Mesenteric fat pad (tissue), 1 donor: ENCODE results near the gene EPB41L4A. TPM values are rescaled to one million over a fixed set of nuclear protein-coding genes. Genes with fewer than 3 reads are reported as not detected.
"Not testable (repeated sequence)": the region's sequence is repeated elsewhere in the genome, so short reads cannot be mapped to it uniquely, and the experiment has no call there.

Source experiments
- DNase-seq: peaks from one replicate; pipeline ENCODE4 v3.0.0-alpha.2; 2020; ENCODE audit warnings: low spot score
- total RNA-seq: library from RNA; stranded (reverse); fragmentation: NEBNext Ultra II Directional; extraction: Animal tissue kit (Norgen Biotek cat#: 25700); gene quantifications from one replicate; pipeline ENCODE4 v1.2.1, GENCODE V29; 2021
- donor health status: DM: yes; HTN: yes; CAD: no.

Gene EPB41L4A
- total RNA-seq, 1 donor from 2014 or later: 30.2 TPM

GRCh38 chr5:112401924-112402323 is 17.2 kb downstream of the EPB41L4A start:
- DNase-seq: no peak

GRCh38 chr5:112397690-112398089 is 21.4 kb downstream of the EPB41L4A start:
- no peak for DNase-seq

DNA sequence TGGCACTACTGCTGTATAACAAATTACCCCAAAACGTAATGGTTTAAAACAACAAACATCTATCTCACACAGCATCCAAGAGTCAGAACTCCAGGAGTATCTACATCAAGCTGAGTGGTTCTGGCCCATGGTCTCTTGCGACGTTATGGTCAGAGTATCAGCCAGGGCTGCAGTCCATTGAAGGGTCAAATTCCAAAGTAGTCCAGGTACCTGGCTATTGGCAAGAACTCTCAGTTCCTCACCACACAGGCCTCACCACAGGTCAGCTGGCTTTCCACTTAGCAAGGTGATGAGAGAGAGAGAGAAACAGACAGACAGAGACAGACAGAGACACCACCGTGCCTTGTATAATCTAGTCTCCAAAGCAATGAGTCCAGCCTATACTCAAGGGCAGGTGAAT is 22.6 kb downstream of the EPB41L4A start:
- DNase-seq: no peak

DNA sequence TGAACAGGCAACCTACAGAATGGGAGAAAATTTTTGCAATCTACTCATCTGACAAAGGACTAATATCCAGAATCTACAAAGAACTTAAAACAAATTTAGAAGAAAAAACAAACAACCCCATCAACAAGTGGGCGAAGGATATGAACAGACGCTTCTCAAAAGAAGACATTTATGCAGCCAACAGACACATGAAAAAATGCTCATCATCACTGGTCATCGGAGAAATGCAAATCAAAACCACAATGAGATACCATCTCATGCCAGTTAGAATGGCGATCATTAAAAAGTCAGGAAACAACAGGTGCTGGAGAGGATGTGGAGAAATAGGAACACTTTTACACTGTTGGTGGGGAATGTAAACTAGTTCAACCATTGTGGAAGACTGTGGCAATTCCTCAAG is 23.8 kb downstream of the EPB41L4A start:
- not testable (repeated sequence) for DNase-seq

DNA sequence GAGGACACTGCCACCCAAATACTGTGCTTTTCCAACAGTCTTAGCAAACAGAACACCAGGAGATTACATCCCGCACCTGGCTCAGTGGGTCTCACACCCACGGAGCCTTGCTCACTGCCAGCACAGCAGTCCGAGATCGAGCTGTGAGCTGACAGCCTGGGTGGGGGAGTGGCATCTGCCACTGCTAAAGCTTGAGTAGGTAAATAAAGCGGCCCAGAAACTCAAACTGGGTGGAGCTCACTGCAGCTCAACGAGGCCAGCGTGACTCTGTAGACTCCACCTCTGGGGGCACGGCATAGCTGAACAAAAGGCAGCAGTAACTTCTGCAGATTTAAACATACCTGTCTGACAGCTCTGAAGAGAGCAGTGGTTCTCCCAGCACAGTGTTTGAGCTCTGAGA is 28.8 kb downstream of the EPB41L4A start:
- no peak for DNase-seq

GRCh38 chr5:112388739-112389138 is 30.3 kb downstream of the EPB41L4A start:
- no peak for DNase-seq

GRCh38 chr5:112388074-112388473 is 31.0 kb downstream of the EPB41L4A start:
- no peak for DNase-seq

DNA sequence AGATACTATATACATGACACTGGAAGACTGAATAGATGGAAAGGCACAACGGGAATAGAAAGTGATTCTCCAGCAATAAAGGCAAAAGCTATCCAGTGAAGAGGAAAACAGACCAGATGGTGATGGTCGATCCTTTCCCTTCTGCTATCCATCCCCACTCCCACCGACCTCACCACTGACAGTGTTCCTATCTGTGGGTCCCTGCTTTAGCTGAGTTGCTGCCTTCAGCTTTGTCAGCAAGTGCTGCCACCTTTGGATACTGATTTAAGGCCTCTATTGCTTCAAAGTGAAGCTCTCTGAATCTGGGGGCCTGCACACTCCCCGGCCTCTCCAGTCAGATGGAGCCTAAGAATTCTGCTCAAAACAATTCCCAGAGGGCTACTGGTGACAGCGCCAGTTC is 32.3 kb downstream of the EPB41L4A start:
- no peak for DNase-seq

DNA sequence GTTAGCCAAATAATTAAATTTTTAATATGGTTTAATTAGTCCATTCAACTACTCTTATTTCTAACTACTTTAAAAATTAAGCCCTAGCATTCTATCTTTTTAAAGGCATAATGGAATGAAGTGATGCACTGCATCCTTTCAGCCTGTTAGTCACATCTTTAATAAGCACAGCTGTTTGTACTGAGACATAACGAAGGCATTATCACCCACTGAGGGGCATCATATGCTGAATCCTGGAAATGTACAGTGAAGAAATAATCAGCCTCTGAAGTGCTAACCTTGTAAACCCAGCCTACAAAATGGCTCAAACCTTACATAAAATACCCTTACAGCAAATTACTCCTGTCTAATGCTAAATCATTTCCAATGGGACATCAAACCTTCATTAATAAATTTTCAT is 33.1 kb downstream of the EPB41L4A start:
- no peak for DNase-seq

DNA sequence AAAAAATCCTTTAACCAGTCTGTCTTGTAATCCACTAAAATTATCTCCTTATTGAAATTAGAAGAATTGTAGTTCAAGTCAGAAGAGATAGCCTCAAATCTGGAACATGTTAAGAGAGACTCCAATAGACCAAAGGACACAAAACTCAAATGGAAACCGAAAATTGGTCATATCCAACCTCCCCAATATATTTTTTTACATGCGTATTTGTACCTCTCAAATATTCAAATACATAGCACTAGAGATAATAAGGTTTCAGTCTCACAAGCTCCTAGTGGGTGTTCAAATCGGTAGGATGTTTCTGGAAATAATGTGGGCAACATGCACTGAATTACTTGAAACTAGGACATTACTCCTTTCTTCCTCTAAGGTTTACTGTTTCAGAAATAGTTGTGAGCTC is 33.5 kb downstream of the EPB41L4A start:
- DNase-seq: no peak

DNA sequence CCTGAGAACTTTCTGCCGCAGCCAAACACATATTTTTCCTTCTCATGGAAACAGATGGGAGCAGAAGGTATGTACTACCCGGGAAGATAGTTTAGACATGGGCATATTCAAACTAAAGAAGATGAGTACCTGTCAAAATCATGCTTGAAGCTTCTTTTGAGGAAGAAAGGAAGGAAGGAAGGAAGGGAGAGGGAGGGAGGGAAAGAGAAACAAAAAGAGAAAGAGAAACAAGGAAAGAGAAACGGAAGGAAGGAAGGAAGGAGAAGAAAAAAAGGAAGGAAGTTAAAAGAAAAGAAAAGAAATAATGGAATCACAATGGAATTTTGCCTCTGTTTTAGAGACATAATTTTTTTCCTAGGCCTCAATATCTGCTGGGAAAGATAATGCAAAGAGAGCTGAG is 34.6 kb downstream of the EPB41L4A start:
- no peak for DNase-seq

DNA sequence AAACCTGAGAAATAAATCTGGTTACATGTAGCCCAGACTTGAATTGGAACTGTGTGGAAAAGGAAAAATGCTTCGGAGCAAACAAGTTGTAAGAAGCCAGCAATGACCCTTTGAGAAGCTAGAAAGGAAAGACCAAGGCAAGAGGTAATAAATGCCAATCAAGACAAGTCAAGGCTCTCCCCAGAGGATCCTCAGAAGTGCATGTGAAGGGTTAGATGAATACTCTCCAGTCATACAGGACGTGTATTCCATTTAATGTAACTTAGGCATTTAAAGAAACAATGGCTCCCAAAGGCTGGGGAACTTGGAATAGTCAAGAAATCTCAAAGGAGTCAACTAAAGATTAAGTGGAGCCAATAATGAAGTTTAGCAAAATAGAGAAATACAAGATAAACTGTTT is 36.2 kb downstream of the EPB41L4A start:
- DNase-seq: no peak

DNA sequence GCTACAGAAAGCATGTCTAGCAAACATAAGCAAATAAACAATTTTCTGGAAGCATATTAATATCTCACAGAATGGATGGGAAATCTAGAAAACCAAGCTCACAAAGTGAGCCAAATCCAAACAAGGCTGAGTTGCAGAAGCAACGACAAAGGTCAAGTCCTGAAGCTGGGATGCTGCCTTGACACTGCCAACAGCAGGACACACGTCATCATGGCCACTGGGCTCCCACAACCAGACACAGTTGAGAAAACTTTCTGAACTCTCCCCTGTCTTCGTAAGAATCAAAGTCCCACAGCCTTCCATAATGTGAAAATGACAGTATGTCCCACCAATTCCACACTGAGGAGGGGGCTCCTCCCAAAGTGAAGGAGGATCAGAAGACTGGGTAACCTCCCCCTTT is 37.6 kb downstream of the EPB41L4A start:
- DNase-seq: no peak

DNA sequence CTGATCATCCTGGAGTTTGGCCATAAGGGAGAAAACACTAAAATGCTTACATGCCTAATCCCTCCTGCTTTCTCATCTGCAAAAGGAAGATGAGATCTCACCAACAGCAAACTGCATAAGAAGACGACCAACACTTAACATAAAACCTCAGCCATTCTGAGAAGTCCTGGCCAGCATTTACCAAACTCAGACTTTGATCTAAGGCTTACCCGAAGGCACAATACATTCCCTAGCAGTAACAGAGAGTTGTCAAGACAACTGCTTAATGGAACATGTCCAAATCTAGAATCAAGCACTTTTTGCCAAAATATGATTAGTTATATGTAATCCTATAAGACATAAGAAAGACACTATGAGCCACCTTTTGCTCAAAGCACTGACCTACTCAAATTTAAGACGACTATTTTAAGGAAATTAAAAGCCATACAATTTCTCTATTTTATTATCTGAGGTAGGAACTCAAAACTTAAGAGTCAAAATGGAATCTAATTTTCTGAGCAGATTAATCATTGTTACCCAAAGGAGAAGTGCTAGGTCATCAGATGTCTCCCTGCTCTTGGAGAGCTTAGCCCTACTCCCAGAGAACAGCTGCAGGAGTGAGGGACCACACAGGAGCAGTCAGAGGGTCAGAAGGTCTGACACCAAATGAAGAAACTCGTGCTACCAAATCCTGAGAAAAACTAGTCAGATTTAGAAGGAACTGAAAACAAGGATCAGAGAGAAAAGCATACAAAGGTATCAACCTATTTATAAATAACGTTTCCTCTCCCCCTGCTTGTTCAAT is 39.3 kb downstream of the EPB41L4A start:
- DNase-seq: no peak

DNA sequence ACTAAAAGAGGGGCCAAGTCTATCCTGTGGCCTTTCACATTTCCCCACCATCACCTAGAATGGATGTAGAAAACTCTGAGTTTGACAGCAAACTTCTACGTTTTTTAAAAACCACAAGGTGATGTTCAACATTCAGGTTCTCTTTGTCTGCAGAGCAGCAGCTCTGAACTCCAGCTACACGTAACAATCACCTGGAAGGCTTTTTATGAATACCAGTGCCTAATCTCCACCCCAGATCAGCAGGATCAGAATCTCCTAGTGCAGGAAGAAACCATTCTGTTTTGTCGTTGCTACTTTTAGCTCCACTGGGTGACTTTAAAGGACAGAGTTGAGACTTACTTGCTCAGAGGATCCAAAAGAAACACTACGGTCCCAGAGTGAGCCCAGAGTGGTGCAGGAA is 44.3 kb downstream of the EPB41L4A start:
- DNase-seq: no peak

DNA sequence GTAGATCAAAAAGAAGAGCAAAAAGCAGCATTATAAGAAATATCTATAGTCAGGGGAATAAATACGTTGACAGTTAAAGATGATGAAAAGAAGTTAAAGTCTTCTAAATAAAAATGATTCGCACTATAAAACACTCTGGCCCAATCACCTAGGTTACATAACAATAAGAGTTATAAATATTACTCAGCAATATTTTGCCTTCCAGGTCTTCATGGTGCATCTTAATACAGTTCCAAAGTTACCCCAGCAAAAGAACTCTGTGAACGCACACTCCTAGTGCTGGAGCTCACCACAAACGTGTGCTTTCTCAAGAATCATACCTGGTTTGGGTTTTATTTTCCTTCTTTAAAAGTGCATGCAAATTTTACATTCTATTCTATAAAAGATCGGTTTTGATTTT is 44.7 kb downstream of the EPB41L4A start:
- no peak for DNase-seq

- DNase-seq: no peak
Measured at GRCh38 chr5:112373885-112374284, 45.2 kb downstream of the EPB41L4A start.

- no peak for DNase-seq
Measured at GRCh38 chr5:112372543-112372942, 46.5 kb downstream of the EPB41L4A start.

DNA sequence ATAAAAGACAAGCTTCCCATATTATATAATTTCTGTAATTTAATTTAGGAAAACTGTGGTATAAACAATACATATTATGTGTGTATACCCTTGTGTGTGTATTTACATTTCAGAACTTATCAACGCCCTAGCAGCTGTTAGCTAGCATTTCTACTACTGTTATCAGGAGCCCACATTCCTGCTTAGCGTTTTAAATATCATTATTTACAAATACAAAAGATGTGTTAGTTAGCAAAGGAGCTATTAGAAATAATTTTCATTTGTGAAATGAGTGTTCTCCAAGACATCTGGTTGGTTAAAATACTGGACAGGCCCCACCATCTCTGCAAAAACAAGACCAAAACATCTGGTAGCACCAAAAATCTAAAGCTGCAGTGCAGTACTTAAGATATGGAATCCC is 48.0 kb downstream of the EPB41L4A start:
- no peak for DNase-seq

DNA sequence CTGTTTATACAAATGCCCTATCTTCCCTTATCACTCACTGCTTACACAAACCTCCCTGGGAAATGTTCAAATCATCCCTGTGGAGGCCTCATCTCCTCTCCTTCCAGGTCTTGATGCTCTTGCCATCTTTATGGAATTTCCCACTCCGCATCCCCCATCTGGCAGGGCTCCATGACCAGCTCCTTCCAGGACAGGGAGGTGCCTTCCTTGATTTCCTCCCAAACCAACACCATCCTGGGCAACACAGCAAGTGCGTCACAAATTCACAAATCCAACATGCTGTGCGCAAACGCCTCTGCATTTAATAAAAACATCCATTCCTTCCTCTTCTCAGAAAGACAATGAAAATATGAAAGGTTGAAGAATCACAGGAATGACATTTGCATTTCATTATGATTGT is 51.7 kb downstream of the EPB41L4A start:
- no peak for DNase-seq

- DNase-seq: no peak
Measured at GRCh38 chr5:112366987-112367386, 52.1 kb downstream of the EPB41L4A start.

DNA sequence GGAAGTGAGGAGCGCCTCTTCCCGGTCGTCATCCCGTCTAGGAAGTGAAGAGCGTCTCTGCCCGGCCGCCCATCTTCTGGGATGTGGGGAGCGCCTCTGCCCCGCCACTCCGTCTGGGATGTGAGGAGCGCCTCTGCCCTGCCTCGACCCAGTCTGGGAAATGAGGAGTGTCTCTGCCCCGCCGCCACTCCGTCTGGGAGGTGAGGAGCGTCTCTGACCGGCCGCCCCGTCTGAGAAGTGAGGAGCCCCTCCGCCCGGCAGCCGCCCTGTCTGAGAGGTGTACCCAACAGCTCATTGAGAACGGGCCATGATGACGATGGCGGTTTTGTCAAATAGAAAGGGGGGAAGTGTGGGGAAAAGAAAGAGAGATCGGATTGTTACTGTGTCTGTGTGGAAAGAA is 58.3 kb downstream of the EPB41L4A start:
- DNase-seq: not testable (repeated sequence)

- no peak for DNase-seq
Measured at GRCh38 chr5:112356178-112356956, 62.7 kb downstream of the EPB41L4A start.
